HG02885 (cell line): ENCODE measurements around the gene LYRM4.

ENCODE experiments used
- ATAC-seq: cut with Tn5 transposase; IDR thresholded peaks from one replicate; pipeline ENCODE4 v1.9.1; 2021; ENCODE audit warnings: mild to moderate bottlenecking; ENCODE audit not compliant: unreplicated experiment, poor library complexity

LYRM4 gene

GRCh38 chr6:5282191-5282623, 21.5 kb upstream of the LYRM4 start:
- ATAC-seq, result no peak

DNA sequence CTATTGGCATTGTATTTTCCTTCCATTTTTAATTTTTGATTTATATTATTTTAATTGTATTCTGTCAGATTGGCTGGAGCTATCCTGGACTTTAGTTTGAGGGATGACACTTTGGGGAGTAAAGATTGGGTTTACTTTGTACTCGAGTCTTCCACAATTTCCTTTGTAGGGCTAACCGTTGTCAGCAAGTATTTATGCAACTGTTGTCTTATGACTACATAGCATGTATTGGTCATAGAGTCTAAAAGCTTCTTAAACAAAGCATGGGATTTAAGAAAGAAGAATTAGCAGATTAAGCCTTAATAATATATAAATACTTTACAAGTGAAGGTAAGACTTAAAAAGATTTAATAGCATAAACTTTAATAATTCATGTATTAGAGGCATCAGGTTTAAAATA, 20.2 kb upstream of the LYRM4 start:
- no peak for ATAC-seq

DNA sequence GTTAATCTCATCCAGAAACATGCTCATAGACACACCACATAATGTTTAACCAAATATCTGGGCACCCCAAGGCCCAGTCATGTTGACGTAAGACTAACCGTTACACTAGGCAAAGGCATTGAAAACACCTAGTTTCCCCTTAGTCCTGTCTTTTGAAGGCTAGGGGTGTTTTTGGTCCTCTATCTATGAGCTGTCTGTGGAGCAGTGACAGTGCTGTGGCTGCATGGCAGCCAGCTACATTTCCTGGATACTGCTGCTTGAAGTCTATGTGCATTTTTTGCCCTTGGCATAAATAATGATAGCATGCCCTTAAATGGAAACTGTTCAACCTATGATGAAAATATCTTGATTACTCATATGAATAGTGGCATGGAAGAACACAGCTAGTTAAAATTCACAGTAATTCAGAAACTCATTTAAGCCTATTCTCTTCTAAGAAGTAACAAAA, 19.2 kb upstream of the LYRM4 start:
- ATAC-seq, result no peak

DNA sequence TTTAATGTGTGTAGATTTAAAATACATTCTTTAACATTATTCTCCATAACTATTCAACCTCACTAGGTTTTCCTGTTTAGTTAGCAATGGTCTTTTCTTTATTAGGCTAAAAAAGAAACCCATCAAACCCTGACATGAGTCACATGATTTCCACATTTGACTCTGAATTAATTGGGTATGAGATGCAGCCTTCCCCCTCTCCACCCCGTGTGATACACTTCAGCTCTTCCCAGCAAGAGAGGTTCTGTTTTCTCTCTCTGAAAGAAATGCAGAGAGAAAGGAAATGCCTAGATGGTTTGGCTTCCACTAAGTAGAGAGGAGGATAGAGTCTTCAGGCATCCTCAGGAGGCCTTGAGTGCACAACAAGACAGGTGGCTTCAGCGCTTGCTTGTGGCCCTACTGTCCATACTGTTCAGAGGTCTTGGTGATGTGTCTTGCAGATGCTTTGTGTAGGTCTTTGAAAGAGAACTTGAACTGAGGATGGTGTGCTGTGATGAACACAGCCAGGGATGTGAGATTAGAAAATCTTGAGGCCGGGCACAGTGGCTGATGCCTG, 17.9 kb upstream of the LYRM4 start:
- no peak for ATAC-seq

DNA sequence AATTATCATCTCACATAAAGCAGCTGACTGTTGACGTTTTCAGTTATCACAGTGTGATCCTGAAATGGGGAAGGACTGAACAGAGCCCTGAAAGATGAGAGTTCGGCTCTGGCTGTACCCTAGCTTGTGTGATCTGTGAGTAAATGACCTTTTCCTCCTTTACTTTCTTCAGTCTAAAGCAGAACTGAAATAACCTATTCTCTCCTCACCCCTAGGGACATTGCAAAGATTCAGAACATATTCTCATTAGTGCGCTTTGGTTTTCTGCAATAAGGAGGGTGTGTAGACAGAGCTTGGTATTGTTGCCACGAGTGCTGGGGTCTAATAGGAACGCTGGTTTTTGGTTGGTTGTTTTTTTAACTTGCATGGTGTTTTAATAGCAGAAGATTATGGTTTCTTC, 17.3 kb upstream of the LYRM4 start:
- peak; percentile 81 for ATAC-seq

DNA sequence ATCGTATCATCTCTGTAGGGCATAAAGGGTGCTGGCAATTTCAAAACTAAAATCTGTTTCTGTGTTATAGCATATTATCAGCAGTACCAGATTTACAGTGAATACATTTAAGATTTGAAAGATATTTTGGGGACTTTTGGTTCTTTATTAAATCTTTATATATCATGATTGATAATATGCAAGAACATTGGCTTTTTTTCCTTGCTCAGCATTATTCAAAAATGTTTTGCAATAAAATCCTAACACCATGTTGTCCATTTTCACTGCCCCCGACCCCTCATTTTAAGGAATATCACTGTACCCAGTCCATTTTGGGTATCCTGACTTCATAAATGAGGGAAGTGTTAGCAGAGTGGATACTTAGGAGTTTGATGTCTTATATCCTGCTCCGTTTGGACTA, 16.8 kb upstream of the LYRM4 start:
- ATAC-seq, result no peak

DNA sequence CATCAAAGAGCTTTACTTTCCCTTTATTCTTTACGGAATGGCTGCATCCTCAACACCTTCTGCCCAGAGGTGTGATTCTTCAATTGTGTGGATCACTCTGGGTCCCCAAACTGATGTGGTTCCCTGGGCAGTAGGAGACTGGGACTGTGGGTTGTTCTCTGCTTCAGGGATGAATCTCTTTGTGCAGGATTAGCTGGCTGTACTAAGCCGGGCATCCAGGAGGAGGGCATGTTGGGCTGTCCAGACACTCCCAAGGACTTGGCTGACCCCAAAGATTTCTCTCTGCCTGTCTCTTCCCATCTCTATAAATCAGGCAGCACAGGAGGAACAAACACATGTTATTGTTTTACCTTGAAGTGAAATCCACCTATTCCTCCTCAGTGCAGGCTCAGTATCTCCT, 15.8 kb upstream of the LYRM4 start:
- ATAC-seq, result no peak

DNA sequence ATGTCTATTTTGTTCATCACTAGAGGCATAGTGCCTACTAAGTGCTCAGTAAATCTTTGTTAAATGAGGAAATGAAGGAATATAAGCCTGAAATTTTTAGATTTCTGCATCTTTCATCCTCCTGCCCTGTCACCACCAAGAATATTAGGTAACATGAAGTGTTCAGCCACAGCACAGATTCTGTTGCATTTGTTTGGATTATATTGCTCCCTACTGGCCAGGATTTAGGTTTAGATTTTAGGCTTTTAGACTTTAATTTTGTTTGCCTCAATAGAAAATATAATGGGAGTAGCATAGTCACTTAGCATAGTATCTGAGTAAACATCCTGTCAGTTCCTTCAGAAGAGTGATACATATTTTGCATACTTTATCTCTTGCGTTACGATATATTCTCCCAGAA, 14.7 kb upstream of the LYRM4 start:
- no peak for ATAC-seq

DNA sequence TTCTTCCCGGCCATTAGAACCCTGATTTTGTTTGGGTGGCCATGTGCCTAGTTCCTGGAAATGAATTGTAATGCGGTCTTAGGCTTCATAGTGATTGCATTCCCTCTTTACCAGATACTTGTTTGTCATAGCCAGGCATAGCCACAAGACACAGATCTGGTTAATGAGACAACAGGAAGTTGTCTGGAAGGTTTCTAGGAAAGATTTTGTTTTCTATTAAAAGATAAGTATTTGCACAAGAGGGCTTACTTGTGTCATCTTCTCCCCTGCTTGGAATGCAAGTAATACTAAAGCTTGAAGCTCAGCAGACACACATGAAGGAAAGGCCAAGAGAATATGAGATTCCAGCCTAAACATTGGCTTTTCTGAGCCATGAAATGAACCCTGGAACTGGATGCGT, 13.5 kb upstream of the LYRM4 start:
- no peak for ATAC-seq

DNA sequence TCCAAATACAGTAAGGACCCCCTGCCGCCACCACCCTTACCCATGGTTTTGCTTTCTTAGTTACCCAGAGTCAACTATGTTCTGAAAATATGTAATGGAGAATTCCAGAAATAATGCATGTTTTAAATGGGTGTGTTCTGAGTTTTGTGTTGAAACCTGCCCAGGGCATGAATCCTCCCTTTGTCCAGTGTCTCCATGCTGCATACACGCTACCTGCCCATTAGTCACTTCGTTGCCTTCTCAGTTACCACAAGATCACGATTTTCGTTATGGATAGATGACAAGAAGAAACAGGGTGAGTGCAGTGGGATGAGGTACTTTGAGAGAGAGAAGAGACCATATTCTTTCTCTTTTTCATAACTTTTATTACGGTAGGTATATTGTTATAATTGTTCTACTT, 11.2 kb upstream of the LYRM4 start:
- ATAC-seq, result no peak

DNA sequence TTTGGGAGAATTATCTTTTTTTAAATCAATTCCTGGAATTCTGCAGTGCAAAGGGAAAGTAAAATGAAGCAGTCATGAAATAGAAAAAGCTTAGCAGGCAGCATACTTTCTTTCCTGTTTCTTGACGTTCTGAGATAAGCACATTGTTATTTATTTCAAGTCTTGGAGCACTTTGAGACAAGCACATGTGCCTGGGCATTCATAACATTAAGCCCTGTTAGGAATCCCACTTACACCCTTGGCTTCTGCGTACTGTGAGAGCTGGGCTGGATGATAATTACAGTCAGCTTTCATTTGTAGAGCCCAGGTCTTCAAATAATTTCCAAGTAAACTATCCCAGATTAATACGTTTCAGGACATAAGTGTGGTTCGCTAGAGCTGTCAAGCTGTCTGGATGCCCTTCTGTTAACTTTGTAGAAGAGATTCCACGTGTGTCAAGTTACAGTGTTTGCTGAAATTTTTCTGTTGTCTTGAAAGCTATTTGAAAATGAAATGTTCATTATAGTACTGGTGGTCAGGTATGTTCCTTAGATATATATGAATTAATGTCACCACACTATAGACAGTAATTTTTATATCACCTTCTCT, 9.4 kb upstream of the LYRM4 start:
- ATAC-seq, result no peak

DNA sequence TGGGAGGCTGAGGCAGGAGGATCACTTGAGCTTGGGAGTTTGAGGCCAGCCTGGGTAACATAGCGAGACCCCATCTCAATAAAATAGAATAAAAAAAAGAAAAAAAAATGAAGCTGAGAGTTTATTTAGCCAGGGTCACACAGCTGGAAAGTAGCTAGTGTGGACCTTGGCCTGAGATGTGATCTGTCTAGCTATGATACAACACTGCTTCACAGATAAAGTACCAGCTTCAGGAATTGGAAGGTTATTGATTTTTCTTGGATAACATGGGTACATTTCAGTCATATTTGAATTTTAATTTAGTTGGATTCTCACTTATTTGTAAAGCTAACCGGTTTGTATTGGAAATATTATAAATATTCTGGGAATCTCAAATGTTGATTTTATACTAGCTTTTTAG, 5.7 kb upstream of the LYRM4 start:
- ATAC-seq, result no peak

DNA sequence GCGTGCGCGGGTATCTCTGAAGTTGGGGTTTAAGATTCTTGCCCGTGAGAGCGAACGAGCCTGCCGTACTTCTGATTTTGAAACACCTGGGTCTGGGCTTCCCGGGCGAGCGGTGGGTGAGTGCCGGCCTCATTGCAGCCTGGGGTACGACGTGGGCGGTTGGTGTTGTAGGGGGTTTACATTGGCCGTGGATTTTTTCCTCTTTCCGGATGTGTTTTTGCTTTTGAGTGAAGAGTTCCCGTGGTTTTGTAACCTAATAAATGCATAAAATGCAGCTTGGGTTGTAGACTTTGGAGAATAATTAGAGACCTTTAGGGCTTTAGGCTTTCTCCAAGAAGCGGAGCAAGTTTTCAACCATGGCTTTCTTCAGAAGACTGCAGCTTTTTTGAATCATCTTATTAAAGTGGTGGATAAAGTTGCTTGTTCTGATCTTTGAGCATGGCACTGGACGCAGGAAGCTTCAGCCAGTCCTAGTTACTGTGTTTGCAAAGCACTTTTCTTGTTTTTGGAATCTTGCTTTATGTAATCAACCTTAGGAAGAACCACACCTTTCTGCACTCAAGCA, 877 bp upstream of the LYRM4 start:
- no peak for ATAC-seq

- ATAC-seq, result peak; percentile 76
These were observed 584 bp downstream of the LYRM4 start for GRCh38 chr6:5260111-5260620.

DNA sequence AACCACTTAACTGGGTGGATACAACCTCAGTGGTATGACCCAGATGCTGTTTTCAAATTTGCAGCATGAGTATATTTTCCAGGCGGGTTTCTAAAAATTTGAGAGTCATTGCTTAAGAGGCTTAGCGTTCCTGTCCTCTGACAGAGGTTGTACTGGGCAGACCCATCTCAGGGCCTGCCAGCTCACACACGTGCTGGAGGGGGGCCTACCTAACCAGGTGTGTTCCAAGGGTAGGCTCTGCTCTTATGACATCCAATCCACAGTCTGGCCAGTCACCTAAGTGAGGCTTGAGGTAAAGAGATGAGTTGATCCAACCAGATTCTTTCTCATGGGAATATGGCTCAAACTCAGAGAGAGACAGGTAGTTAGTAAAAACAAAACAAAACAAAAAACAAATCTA, 1.3 kb downstream of the LYRM4 start:
- no peak for ATAC-seq

GRCh38 chr6:5257400-5257799, 3.4 kb downstream of the LYRM4 start:
- no peak for ATAC-seq

- no peak for ATAC-seq
These were observed 3.8 kb downstream of the LYRM4 start for GRCh38 chr6:5256952-5257351.

DNA sequence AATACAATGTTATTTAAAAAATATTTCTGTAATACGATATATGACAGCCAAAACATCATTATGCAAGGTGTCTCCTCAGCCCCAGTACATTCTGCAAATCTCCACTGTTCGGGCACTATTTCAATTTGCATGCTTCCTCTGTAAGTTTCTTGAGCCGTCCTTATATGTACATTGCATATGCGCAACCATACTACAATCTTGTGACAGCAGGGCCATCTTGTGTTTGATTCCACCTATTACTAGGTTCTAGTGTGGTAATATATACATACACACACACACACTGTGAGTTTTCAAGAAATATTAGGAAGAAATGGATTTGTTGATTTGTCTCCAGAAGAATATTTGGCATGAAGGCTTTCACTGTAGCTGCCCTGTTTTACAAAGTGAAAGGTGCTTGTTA, 9.8 kb downstream of the LYRM4 start:
- no peak for ATAC-seq

- ATAC-seq, result no peak
These were observed 10.3 kb downstream of the LYRM4 start for GRCh38 chr6:5250451-5250850.

- no peak for ATAC-seq
These were observed 11.2 kb downstream of the LYRM4 start for GRCh38 chr6:5249451-5250122.

- ATAC-seq, result no peak
These were observed 12.2 kb downstream of the LYRM4 start for GRCh38 chr6:5248302-5249098.
